K562 (cell line): ENCODE data around the gene NEB. TPM values are rescaled to one million over a fixed set of nuclear protein-coding genes. Genes with fewer than 3 reads are reported as not detected.

Experiments used
- ATAC-seq: fragments of 200-7000 bp; cut with Tn5 transposase; 3 replicates; pipeline ENCODE4 v1.9.1; 2020; ENCODE audit warnings: moderate library complexity
- BruUV-seq: library from RNA; stranded (reverse); fragments of 400-500 nt; replicated peaks from 2 replicates; lab custom pipeline; 2021; lab: Mats Ljungman, UMichigan
- CTCF ChIA-PET: fragments of 300-600 bp; formaldehyde crosslinking; extraction: SDS; loops from one replicate; lab custom pipeline; 2021; ENCODE audit warnings: low intra/inter-chr PET ratio; lab: Yijun Ruan, JAX
- POLR2A ChIA-PET: fragments of 300-600, 350-650 bp; sonication (Branson Sonifier 250); formaldehyde crosslinking; extraction: SDS; loops from one replicate; lab custom pipeline; 2021; ENCODE audit warnings: antibody characterized with exemption, inconsistent platforms; lab: Yijun Ruan, JAX
- DNase-seq, 4 experiments: peaks; one replicate each; pipeline versions ENCODE4 v3.0.0 to v3.0.0-alpha.2; 2011 to 2018; ENCODE audit warnings: low spot score in 3 of 4, mixed read lengths in 3 of 4; ENCODE audit errors: extremely low read depth in 1 of 4
- FAIRE-seq: peaks from 2 replicates; lab custom pipeline; 2011; peaks lifted over from hg19 to GRCh38; lab: Jason Lieb, UNC
- H2AFZ ChIP-seq: 2 replicates; pipeline ENCODE4 v1.6.0; 2011; ENCODE audit warnings: low read depth, low read length, control low read depth, inconsistent platforms
- H3K27ac ChIP-seq: fragments of 200-600 bp; 3 replicates; pipeline ENCODE4 v1.8.0; 2011; ENCODE audit warnings: low read depth, mild to moderate bottlenecking, control low read depth, inconsistent platforms, low read length, moderate library complexity, mixed read lengths; ENCODE audit errors: extremely low read depth
- H3K27me3 ChIP-seq, 2 experiments: fragments of 300-600 bp in 1 of 2; 2 replicates in 1 of 2; 3 replicates in 1 of 2; pipeline versions ENCODE4 v1.6.0 to v1.8.0; 2011; ENCODE audit warnings: inconsistent platforms in 2 of 2, low read length in 2 of 2, mild to moderate bottlenecking in 1 of 2, mixed read lengths in 1 of 2, moderate library complexity in 1 of 2; ENCODE audit not compliant: control insufficient read depth in 2 of 2, insufficient read depth in 2 of 2
- H3K36me3 ChIP-seq: fragments of 300-600 bp; 3 replicates; pipeline ENCODE4 v1.8.0; 2011; ENCODE audit warnings: mild to moderate bottlenecking, low read length, inconsistent platforms; ENCODE audit not compliant: control insufficient read depth, insufficient read depth
- H3K4me1 ChIP-seq, 2 experiments: fragments of 200-600 bp in 1 of 2; replicated peaks in 1 of 2; 2 replicates in 1 of 2; 3 replicates in 1 of 2; pipeline versions ENCODE4 v1.5.1 to v1.8.0; 2011; ENCODE audit warnings: inconsistent platforms in 2 of 2, low read length in 2 of 2, mild to moderate bottlenecking in 1 of 2, mixed read lengths in 1 of 2, moderate library complexity in 1 of 2; ENCODE audit not compliant: control insufficient read depth in 2 of 2, insufficient read depth in 2 of 2
- H3K4me2 ChIP-seq: 2 replicates; pipeline ENCODE4 v1.6.1; 2011; ENCODE audit warnings: low read length, control low read depth, inconsistent platforms, mixed read lengths; ENCODE audit not compliant: insufficient read depth
- H3K4me3 ChIP-seq: fragments of 200-600 bp; sonication (generic), shearing (Covaris generic); 2 replicates; pipeline ENCODE4 v1.5.1; 2016; ENCODE audit warnings: control low read depth, inconsistent platforms
- H3K79me2 ChIP-seq: fragments of 200-600 bp; 3 replicates; pipeline ENCODE4 v1.8.0; 2011; ENCODE audit warnings: low read length, inconsistent platforms; ENCODE audit not compliant: control insufficient read depth, insufficient read depth
- H3K9ac ChIP-seq, 2 experiments: 2 replicates each; pipeline versions ENCODE4 v1.6.0 to v1.6.1; 2011; ENCODE audit warnings: low read depth in 2 of 2, low read length in 2 of 2, control low read depth in 1 of 2, inconsistent platforms in 1 of 2, mild to moderate bottlenecking in 1 of 2, mixed read lengths in 1 of 2; ENCODE audit not compliant: insufficient read depth in 1 of 2
- H3K9me1 ChIP-seq: one replicate; pipeline ENCODE4 v1.6.0; 2011; ENCODE audit warnings: inconsistent platforms, mild to moderate bottlenecking, low read length, moderate library complexity; ENCODE audit not compliant: control insufficient read depth, insufficient read depth
- H3K9me3 ChIP-seq: replicated peaks from 2 replicates; pipeline ENCODE4 v1.5.1; 2011; ENCODE audit warnings: low read depth, low read length, inconsistent platforms; ENCODE audit not compliant: control insufficient read depth, insufficient read depth
- H4K20me1 ChIP-seq: replicated peaks from 2 replicates; pipeline ENCODE4 v1.6.1; 2011; ENCODE audit warnings: low read length, inconsistent platforms, mixed read lengths; ENCODE audit not compliant: control insufficient read depth, insufficient read depth
- BCOR ChIP-seq: fragments of 450-650 bp; IDR thresholded peaks from 2 replicates; pipeline ENCODE4 v1.6.1; 2016
- CBX2 ChIP-seq: fragments of 200-600 bp; sonication (generic); IDR thresholded peaks from one replicate; pipeline ENCODE4 v1.6.1; 2012; ENCODE audit warnings: mild to moderate bottlenecking, low read length, inconsistent platforms; ENCODE audit not compliant: insufficient read depth, poor library complexity, severe bottlenecking
- CEBPG ChIP-seq, 3 experiments: fragments of 200-800 bp in 1 of 3; sonication (Bioruptor generic) in 1 of 3; sonication (generic) in 1 of 3; formaldehyde crosslinking in 1 of 3; IDR thresholded peaks in 2 of 3; conservative IDR thresholded peaks in 1 of 3; 2 replicates each; pipeline versions ENCODE4 v1.6.1 to v1.8.0; 2016 to 2022; ENCODE audit warnings: missing compliant biosample characterization in 2 of 3, missing genetic modification characterization in 2 of 3, mild to moderate bottlenecking in 1 of 3, missing genetic modification reagents in 1 of 3
- CSDE1 ChIP-seq, 2 experiments: fragments of 450-650 bp; IDR thresholded peaks; 2 replicates each; pipeline ENCODE4 v1.6.1; 2016; ENCODE audit warnings: mild to moderate bottlenecking in 1 of 2
- DDX20 ChIP-seq: fragments of 450-650 bp; IDR thresholded peaks from 2 replicates; pipeline ENCODE4 v1.6.1; 2016; ENCODE audit warnings: missing genetic modification characterization, low read depth, mild to moderate bottlenecking, missing compliant biosample characterization, moderate library complexity
- HDAC2 ChIP-seq: fragments of 450-650 bp; IDR thresholded peaks from 2 replicates; pipeline ENCODE4 v1.6.1; 2016; ENCODE audit warnings: mild to moderate bottlenecking
- NR4A1 ChIP-seq, 2 experiments: fragments of 250-450 bp in 1 of 2; fragments of 450-650 bp in 1 of 2; sonication (Bioruptor Pico) in 1 of 2; IDR thresholded peaks; 2 replicates each; pipeline versions ENCODE4 v1.4.0 to v1.6.1; 2016 to 2020; ENCODE audit warnings: mild to moderate bottlenecking in 2 of 2, missing compliant biosample characterization in 1 of 2, missing genetic modification characterization in 1 of 2, moderate library complexity in 1 of 2
- PHF20 ChIP-seq: fragments of 450-650 bp; IDR thresholded peaks from 2 replicates; pipeline ENCODE4 v1.6.1; 2018; ENCODE audit not compliant: partially characterized antibody
- POLR2B ChIP-seq: fragments of 450-650 bp; IDR thresholded peaks from 2 replicates; pipeline ENCODE4 v1.6.1; 2018; ENCODE audit warnings: low read depth; ENCODE audit not compliant: partially characterized antibody
- RAD21 ChIP-seq, 2 experiments: fragments of 250-450 bp in 1 of 2; fragments of 450-650 bp in 1 of 2; sonication (Bioruptor Pico) in 1 of 2; formaldehyde crosslinking in 1 of 2; IDR thresholded peaks in 1 of 2; conservative IDR thresholded peaks in 1 of 2; 2 replicates each; pipeline versions ENCODE4 v1.4.0 to v1.8.0; 2020 to 2022; ENCODE audit warnings: mild to moderate bottlenecking in 2 of 2, moderate library complexity in 1 of 2
- RBM22 ChIP-seq: fragments of 200-400 bp; formaldehyde crosslinking; IDR thresholded peaks from 2 replicates; pipeline ENCODE4 v1.6.1; 2018; ENCODE audit warnings: low read length, low read depth; ENCODE audit not compliant: poor library complexity, severe bottlenecking
- SRSF7 ChIP-seq: fragments of 200-400 bp; formaldehyde crosslinking; optimal IDR thresholded peaks from 2 replicates; pipeline ENCODE3; 2017; ENCODE audit warnings: mild to moderate bottlenecking, low read depth, low read length
- STAT5A ChIP-seq: IDR thresholded peaks from 2 replicates; pipeline ENCODE4 v1.6.1; 2012; ENCODE audit warnings: low read length, inconsistent platforms, borderline replicate concordance
- ZNF77 ChIP-seq: fragments of 250-450 bp; sonication (Bioruptor Pico); IDR thresholded peaks from 2 replicates; pipeline ENCODE4 v1.5.0; 2020
- WGBS: fragments of 100-300 bp; shearing (Covaris generic); methylation state at CpG from one replicate; pipeline ENCODE4 v1.1.6; 2016; ENCODE audit warnings: low coverage, mixed read lengths; ENCODE audit not compliant: insufficient coverage; ENCODE audit errors: missing lambda C conversion rate; 5-methylcytosine and 5-hydroxymethylcytosine counted together
- in situ Hi-C: fragments of 300-500 bp; cut with MboI; formaldehyde crosslinking; loops from 4 replicates; pipeline ENCODE4 v1.15.0; 2018; ENCODE audit warnings: inconsistent platforms, mixed read lengths
- intact Hi-C: fragments of 100-400 bp; cut with micrococcal nuclease; formaldehyde crosslinking; loops from 2 replicates; pipeline ENCODE4 v1.14.2; 2022
- polyA plus RNA-seq, 8 experiments: library from polyadenylated mRNA; depleted of rRNA in 4 of 8; stranded (reverse) in 5 of 8; unstranded in 3 of 8; fragments of >200 nt; fragmentation: Nextera tagmentation in 2 of 8; fragmentation: Illumina TruSeq in 1 of 8; extraction: Ambion mirVana in 2 of 8; extraction: Trizol in 1 of 8; gene quantifications; 2 replicates each; pipeline versions ENCODE4 v1.2.1 to v1.2.3, GENCODE V29; 2011 to 2014; ENCODE audit warnings: inconsistent platforms in 1 of 8, missing spikeins in 1 of 8
- total RNA-seq, 7 experiments: library from RNA; depleted of rRNA in 6 of 7; stranded (reverse); fragments of >200 nt in 6 of 7; fragmentation: Illumina TruSeq in 2 of 7; extraction: Trizol in 2 of 7; gene quantifications; 2 replicates each; pipeline versions ENCODE4 v1.2.1 to v1.2.3, GENCODE V29; 2011 to 2021; ENCODE audit warnings: low replicate concordance in 1 of 7

The NEB gene
- total and polyA plus RNA-seq, 9 of the 15 experiments (the other 6 are each of a cell fraction or from before 2014, with no cell fraction given), result 1.7 to 3.8 (median 2.9) TPM

- no peaks in the 10 kb centered on the region for H3K79me2 ChIP-seq
- DNase-seq (no peak), FAIRE-seq (no peak), ATAC-seq (no peak)
- H4K20me1 ChIP-seq, result no peaks in the 10 kb centered on the region
- TF ChIP-seq CBX2 (no peak), POLR2B (no peak), HDAC2 (no peak), RBM22 (no peak), NR4A1 (CRISPR knock-in tag; IDR thresholded peaks at IDR 0.05) (no peak), NR4A1 (tag; IDR thresholded peaks at IDR 0.05) (no peak), ZNF77 (CRISPR knock-in tag) (no peak), PHF20 (no peak), RAD21 (CRISPR knock-in tag; conservative IDR thresholded peaks at IDR 0.05 in 1 of 2, IDR thresholded peaks at IDR 0.05 in 1 of 2) (peak; percentile 11 to 32; a peak in 1 of 4 replicates), STAT5A (no peak), SRSF7 (no peak), DDX20 (tag) (no peak), BCOR (no peak), CEBPG (CRISPR knock-in tag; IDR thresholded peaks at IDR 0.05) (no peak), CEBPG (tag; conservative IDR thresholded peaks at IDR 0.05 in 1 of 2, IDR thresholded peaks at IDR 0.05 in 1 of 2) (peak; percentile 21 to 38; a peak in 1 of 4 replicates), CSDE1 (IDR thresholded peaks at IDR 0.05) (no peak)
- H3K9me1 ChIP-seq, result no peaks in the 10 kb centered on the region
- POLR2A ChIA-PET, result interaction anchor here (0.7 to 1.0 kb wide), 2 partner anchors 17 to 158 kb away, joined by 3 to 4 read pairs; no protein-coding TSS in a partner anchor
- no peak overlapping the region for H3K27ac ChIP-seq
- H3K27me3 ChIP-seq, result no peaks in the 10 kb centered on the region
- no peaks in the 10 kb centered on the region for H3K9me3 ChIP-seq
- H3K4me3 ChIP-seq, result no peak overlapping the region
- in situ Hi-C loops (no loop called here), intact Hi-C loops (no loop called here)
- H3K9ac ChIP-seq, result no peak overlapping the region
- H3K4me2 ChIP-seq, result no peak overlapping the region
- no peaks in the 10 kb centered on the region for H3K36me3 ChIP-seq
- no TSS peak for BruUV-seq
- WGBS, result 20% methylated on average over 1 of the region's 1 CpG
- no peak overlapping the region for H2AFZ ChIP-seq
- peaks cover 0 to 7% of the 10 kb centered on the region in 2 experiments; a peak in 1 of 5 replicates for H3K4me1 ChIP-seq
- CTCF ChIA-PET, result no interaction called here
Measured at GRCh38 chr2:151691631-151692030, 42.6 kb downstream of the NEB start.
